Measurements from ENCODE around the gene S100Z. TPM values are rescaled to one million over a fixed set of nuclear protein-coding genes. Genes with fewer than 3 reads are reported as not detected.
"Not testable (repeated sequence)": the region's sequence is repeated elsewhere in the genome, so short reads cannot be mapped to it uniquely, and the experiment has no call there.

Gene S100Z
- total RNA-seq, 1 donor from 2014 or later, result not detected

- H3K27ac Mint-ChIP-seq (ENCODE audit: unreplicated experiment), result no peak overlapping the region
- DNase-seq, result no peak
- TF ChIP-seq, protein P1, sequence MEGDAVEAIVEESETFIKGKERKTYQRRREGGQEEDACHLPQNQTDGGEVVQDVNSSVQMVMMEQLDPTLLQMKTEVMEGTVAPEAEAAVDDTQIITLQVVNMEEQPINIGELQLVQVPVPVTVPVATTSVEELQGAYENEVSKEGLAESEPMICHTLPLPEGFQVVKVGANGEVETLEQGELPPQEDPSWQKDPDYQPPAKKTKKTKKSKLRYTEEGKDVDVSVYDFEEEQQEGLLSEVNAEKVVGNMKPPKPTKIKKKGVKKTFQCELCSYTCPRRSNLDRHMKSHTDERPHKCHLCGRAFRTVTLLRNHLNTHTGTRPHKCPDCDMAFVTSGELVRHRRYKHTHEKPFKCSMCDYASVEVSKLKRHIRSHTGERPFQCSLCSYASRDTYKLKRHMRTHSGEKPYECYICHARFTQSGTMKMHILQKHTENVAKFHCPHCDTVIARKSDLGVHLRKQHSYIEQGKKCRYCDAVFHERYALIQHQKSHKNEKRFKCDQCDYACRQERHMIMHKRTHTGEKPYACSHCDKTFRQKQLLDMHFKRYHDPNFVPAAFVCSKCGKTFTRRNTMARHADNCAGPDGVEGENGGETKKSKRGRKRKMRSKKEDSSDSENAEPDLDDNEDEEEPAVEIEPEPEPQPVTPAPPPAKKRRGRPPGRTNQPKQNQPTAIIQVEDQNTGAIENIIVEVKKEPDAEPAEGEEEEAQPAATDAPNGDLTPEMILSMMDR (IDR thresholded peaks at IDR 0.05; ENCODE audit: partially characterized antibody, unreplicated experiment), result no peak
- H3K9me3 Mint-ChIP-seq (ENCODE audit: unreplicated experiment), result peaks cover 1% of the 10 kb centered on the region
- peaks cover 4% of the 10 kb centered on the region for H3K36me3 Mint-ChIP-seq (ENCODE audit: unreplicated experiment)
- no peak overlapping the region for H3K4me3 Mint-ChIP-seq (ENCODE audit: unreplicated experiment)
- H3K27me3 Mint-ChIP-seq (ENCODE audit: unreplicated experiment), result no peaks in the 10 kb centered on the region
- no peaks in the 10 kb centered on the region for H3K4me1 Mint-ChIP-seq (ENCODE audit: low read depth, unreplicated experiment)
Observed at GRCh38 chr5:76908166-76908565, 58.4 kb downstream of the S100Z start.

- H3K27ac Mint-ChIP-seq (ENCODE audit: unreplicated experiment); H3K4me3 Mint-ChIP-seq (ENCODE audit: unreplicated experiment); H3K9me3 Mint-ChIP-seq (ENCODE audit: unreplicated experiment); H3K4me1 Mint-ChIP-seq (ENCODE audit: low read depth, unreplicated experiment); DNase-seq; H3K36me3 Mint-ChIP-seq (ENCODE audit: unreplicated experiment); H3K27me3 Mint-ChIP-seq (ENCODE audit: unreplicated experiment): not testable (repeated sequence)
Observed at GRCh38 chr5:76910344-76910933, 60.6 kb downstream of the S100Z start.

DNA sequence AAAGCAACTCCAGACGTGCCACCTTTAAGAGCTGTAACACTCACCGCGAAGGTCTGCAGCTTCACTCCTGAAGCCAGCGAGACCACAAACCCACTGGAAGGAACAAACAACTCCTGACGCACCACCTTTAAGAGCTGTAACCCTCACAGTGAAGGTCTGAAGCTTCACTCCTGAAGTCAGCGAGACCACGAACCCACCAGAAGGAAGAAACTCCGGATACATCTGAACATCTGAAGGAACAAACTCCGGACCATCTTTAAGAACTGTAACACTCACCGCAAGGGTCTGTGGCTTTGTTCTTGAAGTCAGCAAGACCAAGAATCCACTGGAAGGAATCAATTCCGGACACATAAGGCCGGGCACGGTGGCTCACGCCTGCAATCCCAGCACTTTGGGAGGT is 64.9 kb downstream of the S100Z start:
- not testable (repeated sequence) for DNase-seq; H3K4me3 Mint-ChIP-seq (ENCODE audit: unreplicated experiment); H3K9me3 Mint-ChIP-seq (ENCODE audit: unreplicated experiment); H3K27ac Mint-ChIP-seq (ENCODE audit: unreplicated experiment); H3K27me3 Mint-ChIP-seq (ENCODE audit: unreplicated experiment); H3K4me1 Mint-ChIP-seq (ENCODE audit: low read depth, unreplicated experiment); H3K36me3 Mint-ChIP-seq (ENCODE audit: unreplicated experiment)

GRCh38 chr5:76918539-76918938 is 68.7 kb downstream of the S100Z start:
- H3K4me3 Mint-ChIP-seq (ENCODE audit: unreplicated experiment), result no peak overlapping the region
- H3K9me3 Mint-ChIP-seq (ENCODE audit: unreplicated experiment), result peaks cover 5% of the 10 kb centered on the region
- no peak overlapping the region for H3K27ac Mint-ChIP-seq (ENCODE audit: unreplicated experiment)
- no peaks in the 10 kb centered on the region for H3K36me3 Mint-ChIP-seq (ENCODE audit: unreplicated experiment)
- TF ChIP-seq, protein P1 (IDR thresholded peaks at IDR 0.05; ENCODE audit: partially characterized antibody, unreplicated experiment), result no peak
- H3K27me3 Mint-ChIP-seq (ENCODE audit: unreplicated experiment), result peaks cover 1% of the 10 kb centered on the region
- no peak for DNase-seq
- H3K4me1 Mint-ChIP-seq (ENCODE audit: low read depth, unreplicated experiment), result no peaks in the 10 kb centered on the region

DNA sequence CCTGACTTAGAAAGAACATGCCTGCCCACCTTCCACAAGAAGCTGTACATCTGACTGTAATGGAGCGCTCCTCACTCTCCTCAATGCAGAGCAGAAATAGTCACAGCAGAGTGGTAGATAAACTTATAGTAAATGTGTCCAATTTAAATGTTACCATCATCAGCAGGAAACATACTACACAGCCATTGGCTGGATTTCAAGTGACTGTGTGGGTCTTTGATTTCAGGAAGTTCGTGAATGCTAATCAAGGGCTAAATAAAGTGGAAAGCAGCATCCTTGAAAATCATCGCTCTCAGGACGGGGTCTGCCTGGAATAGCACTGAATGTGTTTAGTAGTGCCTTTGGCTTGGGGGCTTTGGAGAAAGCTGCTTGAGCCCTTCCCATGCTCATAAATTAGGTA is 70.7 kb downstream of the S100Z start:
- Mint-ChIP-seq H3K4me1 (ENCODE audit: low read depth, unreplicated experiment) (no peaks in the 10 kb centered on the region), H3K4me3 (ENCODE audit: unreplicated experiment) (no peak overlapping the region), H3K27me3 (ENCODE audit: unreplicated experiment) (peaks cover 3% of the 10 kb centered on the region), H3K27ac (ENCODE audit: unreplicated experiment) (no peak overlapping the region), H3K36me3 (ENCODE audit: unreplicated experiment) (no peaks in the 10 kb centered on the region), H3K9me3 (ENCODE audit: unreplicated experiment) (peaks cover 1% of the 10 kb centered on the region)
- TF ChIP-seq, protein P1 (IDR thresholded peaks at IDR 0.05; ENCODE audit: partially characterized antibody, unreplicated experiment), result no peak
- DNase-seq, result no peak

DNA sequence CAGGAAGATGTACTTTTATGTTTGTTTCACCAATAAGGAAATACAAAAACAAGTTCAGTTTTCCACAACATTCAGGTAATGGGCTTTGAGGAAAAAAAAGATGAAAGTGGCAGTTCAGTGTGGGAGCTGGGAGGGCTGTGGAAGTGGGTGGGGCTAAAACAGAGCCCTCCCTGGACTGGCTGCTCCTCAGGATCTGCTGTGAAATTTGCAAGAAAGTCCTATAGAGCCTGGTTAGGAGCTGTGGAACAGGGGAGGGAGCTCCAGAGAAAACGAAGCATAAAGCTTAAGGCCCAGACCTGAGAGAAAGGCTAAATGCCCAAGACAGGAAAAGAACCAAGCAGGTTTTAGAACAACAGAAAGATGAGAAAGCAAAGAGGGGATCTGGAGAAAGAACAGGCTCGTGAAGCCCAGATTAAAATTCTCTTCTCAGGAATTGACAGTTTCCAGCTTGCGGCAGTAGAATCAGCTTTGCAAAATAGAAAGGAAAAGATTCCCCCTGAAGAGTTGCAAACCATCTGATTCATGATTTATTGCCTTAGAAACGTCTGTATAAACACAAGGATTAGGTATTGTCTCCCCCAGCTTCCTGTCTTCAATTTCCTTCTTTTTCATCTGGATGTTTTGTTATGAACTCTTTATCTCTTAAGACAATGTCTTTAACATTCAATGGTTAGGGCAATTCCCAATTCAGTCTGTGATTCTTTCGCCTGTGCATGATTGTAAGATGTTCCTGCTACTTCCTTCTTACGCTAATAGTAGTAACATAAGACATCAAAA is 76.7 kb downstream of the S100Z start:
- no peak overlapping the region for H3K27ac Mint-ChIP-seq (ENCODE audit: unreplicated experiment)
- peaks cover 3% of the 10 kb centered on the region for H3K9me3 Mint-ChIP-seq (ENCODE audit: unreplicated experiment)
- no peak overlapping the region for H3K4me3 Mint-ChIP-seq (ENCODE audit: unreplicated experiment)
- H3K4me1 Mint-ChIP-seq (ENCODE audit: low read depth, unreplicated experiment), result no peaks in the 10 kb centered on the region
- DNase-seq, result no peak
- H3K27me3 Mint-ChIP-seq (ENCODE audit: unreplicated experiment), result peaks cover 2% of the 10 kb centered on the region
- TF ChIP-seq, protein P1 (IDR thresholded peaks at IDR 0.05; ENCODE audit: partially characterized antibody, unreplicated experiment), result no peak
- no peaks in the 10 kb centered on the region for H3K36me3 Mint-ChIP-seq (ENCODE audit: unreplicated experiment)
